H1 (cell line): ENCODE results near the gene MKKS. TPM values are rescaled to one million over a fixed set of nuclear protein-coding genes. Genes with fewer than 3 reads are reported as not detected.

Experiments
- CTCF ChIP-seq, 3 experiments: IDR thresholded peaks; 1 replicate in 2 of 3; 2 replicates in 1 of 3; pipeline versions ENCODE4 v1.5.1 to v1.6.1; 2011; ENCODE audit warnings: low read length in 3 of 3, mild to moderate bottlenecking in 3 of 3, inconsistent platforms in 2 of 3, low read depth in 1 of 3, moderate library complexity in 1 of 3; ENCODE audit not compliant: insufficient read depth in 1 of 3; ENCODE audit errors: control extremely low read depth in 1 of 3
- polyA plus RNA-seq, 7 experiments: library from polyadenylated mRNA; depleted of rRNA in 3 of 7; stranded (reverse) in 5 of 7; unstranded in 2 of 7; fragments of >200 nt in 5 of 7; fragments of 200-250 nt in 2 of 7; gene quantifications; 1 replicate in 5 of 7; 2 replicates in 1 of 7; 4 replicates in 1 of 7; pipeline versions ENCODE4 v1.2.1 to v1.2.3, GENCODE V29; 2011 to 2013; ENCODE audit warnings: missing spikeins in 2 of 7, mixed read lengths in 2 of 7
- total RNA-seq: library from RNA; stranded (reverse); fragmentation: NEBNext Ultra II Directional; extraction: Animal tissue kit (Norgen Biotek cat#: 25700); gene quantifications from 2 replicates; pipeline ENCODE4 v1.2.1, GENCODE V29; 2021

MKKS gene
- total and polyA plus RNA-seq, 2 of the 8 experiments (the other 6 are each of a cell fraction or from before 2014, with no cell fraction given), result 15.9 to 24.8 TPM

GRCh38 chr20:10412591-10413408 lies 21.2 kb downstream of the MKKS start (continued):
- peak in 2 of 3 experiments; percentile 2 to 14; a peak in 2 of 4 replicates for TF ChIP-seq CTCF (IDR thresholded peaks at IDR 0.05; ENCODE audit: control extremely low read depth in 1 of 3, insufficient read depth in 1 of 3, low read depth in 1 of 3, low read length in 3 of 3)
- TF ChIP-seq, all 59 proteins: peak for 2
